HG02840 (cell line): Measurements from ENCODE around the gene ARHGAP44.

Source experiments
- ATAC-seq: cut with Tn5 transposase; IDR thresholded peaks from one replicate; pipeline ENCODE4 v1.9.1; 2021; ENCODE audit warnings: mild to moderate bottlenecking, moderate library complexity, moderate number of reproducible peaks; ENCODE audit not compliant: unreplicated experiment, low FRiP score

The ARHGAP44 gene

DNA sequence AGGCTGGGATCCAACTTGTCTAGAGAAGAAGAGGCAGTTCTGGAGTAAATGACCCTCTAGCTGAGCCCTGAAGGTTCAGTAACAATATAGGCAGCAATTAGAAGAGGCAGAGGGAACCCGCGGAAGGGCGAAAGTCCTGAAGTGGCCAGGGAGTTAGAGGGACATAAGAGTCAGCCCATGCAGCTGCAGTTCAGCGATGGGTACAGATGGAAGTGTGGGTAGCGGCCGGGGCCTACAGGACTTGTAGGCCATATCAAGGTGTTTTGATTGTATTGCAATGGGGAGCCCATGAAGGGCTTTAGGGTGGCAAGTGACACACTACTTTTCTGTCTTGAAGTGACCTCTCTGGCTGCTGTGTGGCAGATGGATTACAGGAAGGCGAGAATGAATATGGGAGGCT lies 225.5 kb downstream of the ARHGAP44 start:
- no peak for ATAC-seq

DNA sequence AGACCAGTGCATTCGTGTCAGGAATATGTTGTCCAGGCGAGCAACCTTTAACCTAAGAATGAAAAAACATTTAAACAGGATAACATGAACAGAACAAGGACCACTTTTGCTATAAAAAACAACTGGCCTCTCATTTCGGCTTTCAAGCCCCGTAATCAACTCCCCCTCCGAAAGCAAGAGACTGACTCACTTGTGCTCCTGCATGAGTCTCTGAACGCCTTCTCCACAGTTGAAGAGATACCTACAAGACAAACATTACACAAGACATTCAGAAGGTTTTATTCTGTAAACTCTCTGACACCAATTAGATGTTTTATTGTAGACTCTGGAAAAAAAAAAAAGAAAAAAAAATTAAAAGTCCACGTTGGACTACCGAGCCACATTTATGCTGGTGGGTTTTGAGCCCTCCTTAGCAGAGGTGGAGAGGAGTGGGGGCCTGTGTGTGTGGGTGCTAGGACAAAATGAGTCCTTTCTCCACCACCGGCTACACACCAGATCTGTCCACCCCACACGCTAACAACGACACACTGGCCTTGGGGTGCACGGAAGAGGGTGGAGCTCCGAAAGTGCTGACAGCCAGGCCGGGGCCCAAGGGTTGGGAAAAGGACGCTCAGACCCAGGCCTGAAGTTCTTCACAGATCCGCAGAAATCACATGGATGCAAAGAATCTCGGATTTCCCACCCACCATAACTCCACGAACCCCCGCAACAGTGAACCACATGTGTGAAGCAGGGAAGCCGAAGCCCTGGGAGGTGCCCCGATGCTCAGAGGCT lies 227.8 kb downstream of the ARHGAP44 start:
- peak; percentile 6 for ATAC-seq

DNA sequence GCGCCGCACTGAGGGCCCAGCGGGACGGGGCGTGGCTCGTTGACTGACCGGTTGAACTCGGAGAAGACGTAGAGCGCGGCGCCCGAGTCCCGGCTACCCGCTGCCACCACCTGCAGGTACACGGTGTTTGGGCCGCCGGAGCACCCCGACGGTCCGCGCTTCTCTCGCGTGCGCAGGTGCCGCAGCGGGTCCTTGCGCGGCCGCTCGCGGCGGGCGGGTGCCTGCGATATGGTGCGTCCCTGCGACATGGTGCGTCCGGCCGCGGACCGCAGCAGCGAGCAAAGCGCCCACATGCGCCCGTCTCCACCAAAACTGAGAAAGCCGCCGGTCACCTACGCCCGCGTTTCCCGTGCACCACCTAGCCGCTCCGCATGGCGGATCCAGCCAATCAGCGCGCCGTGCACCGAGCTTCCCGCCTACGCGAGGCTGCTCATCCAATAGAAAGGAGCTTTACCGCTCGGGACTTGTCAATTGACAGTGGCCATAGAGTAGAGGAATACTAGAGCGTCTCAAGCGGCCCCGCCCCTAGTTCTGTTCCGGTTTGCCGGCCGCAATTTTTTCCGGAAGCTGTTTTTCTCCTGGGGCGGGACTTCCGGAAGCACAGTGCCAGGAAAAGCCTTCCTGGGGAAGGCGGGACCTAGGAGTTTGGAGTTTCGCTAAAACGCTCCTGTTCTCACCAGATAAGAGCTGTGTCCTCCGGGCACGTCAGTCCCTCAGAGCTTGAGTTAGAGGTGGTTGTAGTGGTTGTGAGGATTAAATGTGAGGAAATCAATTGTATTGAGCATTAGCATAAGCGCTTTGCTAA lies 228.6 kb downstream of the ARHGAP44 start, which contains the start of gene ELAC2:
Gene ELAC2, minus strand, starts transcription at position 373 of the 805 bp plus-strand sequence. Its CDS starts 80 bp downstream, at position 293.
- peak; percentile 100 for ATAC-seq

DNA sequence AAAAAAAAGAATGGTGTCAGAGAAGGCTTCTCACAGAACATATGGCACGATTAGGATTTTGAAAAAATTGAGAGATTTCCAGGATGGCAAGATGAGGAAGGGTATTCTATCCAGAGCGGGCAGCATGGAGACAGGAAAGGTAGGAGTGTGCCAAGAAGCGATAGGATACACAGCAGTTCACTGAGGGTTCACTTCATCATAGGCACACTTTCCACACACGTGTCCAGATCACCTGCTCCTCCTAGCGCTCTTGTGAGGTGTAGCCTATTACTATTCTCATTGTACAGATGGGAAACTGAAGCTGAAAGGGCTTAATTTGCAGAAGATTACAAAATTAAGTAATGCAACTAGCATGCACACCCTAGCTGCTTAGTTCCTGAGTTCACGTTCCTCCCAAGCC lies 234.7 kb downstream of the ARHGAP44 start:
- no peak for ATAC-seq

DNA sequence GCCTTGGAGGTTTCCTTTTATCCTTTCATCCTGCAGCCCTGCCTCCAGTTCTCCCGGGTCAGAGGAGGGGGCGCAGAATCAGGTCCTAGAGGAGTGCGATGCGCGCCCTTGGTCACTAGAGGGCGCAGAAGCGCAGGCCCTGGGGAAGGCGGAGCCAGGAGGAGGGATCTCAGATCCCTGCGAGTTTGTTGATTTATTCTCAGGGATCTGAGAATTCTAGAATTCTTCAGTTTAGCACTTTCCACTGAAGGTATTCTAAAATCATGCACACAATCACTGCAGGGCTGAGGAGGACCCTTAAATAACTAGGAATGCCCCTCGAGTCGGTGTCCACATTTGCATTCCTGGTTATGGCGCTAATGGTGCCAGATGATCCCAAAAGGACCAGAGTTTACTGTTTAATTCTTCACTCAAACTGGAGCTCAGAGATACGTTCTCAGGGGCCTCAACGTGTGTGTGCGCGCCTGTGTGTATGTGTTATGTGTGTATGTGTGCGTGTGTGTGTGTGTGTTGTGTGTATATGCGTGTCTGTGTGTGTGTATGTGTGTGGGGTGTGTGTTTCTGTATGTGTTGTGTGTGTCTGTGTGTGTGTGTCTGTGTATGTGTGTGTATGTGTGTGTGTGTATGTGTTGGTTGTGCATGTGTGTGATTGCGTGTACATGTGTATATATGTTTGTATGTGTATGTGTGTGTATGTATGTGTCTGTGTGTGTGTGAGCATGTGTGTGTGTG lies 235.4 kb downstream of the ARHGAP44 start:
- peak; percentile 85 for ATAC-seq

DNA sequence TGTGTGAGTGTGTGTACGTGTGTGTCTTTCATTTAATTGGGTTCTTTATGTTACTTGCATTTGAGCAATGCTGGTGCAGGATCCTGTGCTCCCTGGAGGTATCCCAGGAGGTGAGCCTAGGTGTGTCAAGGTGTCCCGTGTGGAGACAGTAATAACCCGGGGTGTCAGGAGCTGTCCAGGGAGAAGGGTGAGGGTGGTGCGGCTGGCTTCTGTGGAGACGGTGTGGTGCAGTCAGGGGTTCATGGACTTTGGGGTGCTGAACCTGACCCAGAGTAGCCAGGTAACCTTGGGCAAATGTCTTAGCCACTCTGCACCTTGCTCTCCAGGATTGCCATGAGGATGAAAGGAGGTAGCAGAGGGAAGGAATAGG lies 235.9 kb downstream of the ARHGAP44 start:
- ATAC-seq = no peak

DNA sequence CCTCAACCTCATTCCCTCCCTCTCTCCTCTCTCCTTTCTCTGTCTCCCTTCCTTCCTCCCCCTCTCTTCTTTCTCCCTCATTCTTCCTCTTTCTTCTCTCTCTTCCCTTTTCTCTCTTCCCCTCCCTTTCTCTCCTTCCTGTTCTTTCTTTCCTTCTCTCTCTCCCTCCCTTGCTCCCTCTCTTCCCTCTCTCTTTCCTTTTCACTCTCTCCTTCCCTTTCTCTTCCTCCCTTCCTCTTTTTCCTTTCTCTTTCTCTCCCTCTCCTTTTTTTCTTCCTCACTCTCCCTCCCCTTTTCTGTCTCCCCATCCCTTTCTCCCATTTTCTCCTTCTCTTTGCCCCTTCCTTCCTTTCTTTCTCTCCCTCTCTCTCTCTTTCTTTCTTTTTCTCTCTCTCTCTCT lies 236.4 kb downstream of the ARHGAP44 start:
- no peak for ATAC-seq

DNA sequence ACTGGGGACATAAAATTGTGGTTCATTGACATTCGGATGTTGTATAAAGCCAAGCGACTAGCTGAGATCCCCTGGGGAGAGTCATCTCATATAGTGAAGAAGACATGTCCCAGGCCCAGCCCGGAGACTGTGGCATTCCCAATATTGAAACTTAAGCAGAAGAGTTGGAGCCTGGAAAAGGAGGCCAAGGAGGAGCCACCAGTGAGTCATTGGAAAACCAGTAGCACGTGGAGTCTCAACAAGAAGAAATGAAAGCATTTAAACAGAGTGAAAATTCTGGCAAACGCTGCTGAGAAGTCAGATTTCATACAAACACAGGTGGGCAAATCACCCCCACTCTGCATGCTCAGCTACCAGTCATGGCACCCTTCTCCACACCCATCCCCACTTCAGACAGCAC lies 237.9 kb downstream of the ARHGAP44 start:
- no peak for ATAC-seq

DNA sequence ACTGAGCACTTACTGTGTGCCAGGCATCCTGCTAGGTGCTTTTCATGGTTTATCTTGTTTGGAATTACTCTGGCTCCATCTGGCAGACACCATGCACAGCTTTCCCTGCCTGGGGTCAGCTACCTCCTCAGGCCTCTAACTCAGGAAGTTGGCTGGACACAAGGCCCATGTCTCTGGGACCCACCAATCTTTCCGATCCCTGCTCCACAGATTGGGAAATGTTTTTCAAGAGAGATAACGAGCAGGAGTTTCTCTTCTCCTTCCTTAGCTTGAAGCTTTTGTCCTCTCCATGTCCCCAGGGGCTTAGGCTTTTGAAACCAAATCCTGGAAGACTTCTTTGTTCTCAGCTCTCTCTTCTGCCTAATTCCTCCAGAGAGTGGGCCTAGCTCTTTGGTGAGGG lies 240.0 kb downstream of the ARHGAP44 start:
- ATAC-seq = no peak

DNA sequence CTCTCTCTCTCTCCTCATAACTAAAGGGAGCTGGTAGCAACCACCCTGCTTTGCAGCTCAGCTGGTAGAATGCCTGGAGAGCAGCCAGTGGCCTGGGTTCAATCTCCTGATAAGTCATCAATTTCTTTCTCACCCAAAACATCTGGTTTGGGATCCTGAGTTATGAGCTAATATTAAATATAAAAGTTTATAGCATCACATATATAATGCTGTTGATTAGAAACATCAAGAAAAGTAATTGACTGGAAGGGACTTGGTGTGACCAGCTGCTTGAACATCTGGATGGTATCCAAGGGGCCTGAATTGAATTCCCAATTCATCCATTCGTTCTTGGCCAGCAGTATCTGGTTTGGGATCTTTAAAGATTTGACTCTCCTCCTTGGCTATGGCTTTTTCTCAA lies 240.8 kb downstream of the ARHGAP44 start:
- ATAC-seq = no peak

DNA sequence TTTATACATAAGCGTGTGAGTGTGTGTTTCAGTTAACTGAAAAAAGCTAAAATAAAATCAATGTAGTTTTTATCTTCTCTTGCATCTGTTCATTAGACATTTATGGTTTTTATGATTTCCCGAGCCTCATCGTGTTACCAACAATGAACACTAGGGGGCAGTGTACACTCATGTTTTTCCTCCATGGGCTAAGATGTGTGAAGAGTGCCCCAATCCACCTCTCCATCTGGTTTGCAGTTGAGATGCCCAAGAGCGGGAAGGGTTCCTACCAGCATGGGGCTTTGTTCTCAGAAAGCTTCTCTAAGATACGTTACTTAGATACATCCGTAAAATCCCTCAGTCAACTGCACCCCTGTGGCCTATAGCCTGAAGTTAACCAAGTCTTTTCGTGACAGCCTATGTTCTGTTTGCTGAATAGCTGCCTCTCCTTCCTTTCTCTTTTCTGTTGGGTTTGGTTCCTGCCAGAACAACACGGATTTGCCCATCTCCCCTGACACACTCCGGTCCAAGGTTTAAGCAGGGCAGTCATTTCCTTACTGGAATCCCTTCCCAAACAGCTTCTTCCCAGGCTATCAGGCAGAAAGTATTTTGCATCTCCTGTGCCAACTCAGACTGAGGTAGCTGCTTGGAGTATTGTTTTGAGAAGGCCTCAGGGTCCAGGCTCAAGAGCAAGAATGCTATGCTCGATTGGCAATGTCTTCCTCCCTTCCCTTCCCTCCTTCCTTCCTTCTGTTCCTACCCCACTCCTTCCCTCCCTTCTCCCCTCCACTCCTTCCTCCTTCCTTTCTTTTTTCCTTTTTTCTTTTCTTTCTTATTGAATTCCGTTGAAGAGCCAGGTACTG lies 241.4 kb downstream of the ARHGAP44 start:
- ATAC-seq = no peak

DNA sequence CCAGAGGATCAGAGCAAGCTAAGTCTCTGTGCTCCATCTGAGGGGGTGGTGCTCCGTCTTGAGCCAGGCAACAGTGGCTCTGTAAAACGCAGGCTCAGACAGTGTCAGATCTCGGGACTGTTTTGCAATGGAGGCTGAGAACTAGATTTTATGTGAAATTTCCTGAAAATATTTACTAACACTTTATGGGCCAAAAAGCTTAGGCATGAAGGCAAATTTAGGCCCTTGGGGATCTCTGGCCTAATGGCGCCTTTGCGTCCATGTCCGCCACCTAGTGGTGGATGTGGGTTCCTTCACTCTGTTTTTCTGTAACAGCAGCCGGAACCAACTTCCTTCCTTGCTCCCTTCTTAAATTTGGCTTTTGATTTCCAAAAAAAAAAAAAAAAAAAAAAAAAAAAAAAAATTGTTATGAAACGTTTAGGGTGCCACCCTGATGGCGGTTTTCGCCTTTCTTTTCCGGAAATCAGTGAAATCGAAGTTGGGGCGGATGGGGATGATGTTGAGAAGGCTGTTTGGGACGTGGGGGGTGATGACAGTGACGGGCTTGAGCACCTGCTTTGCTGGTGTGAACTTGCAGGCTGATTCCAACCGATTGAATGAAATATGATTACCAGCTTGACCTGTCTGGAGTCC lies 242.5 kb downstream of the ARHGAP44 start:
- ATAC-seq = peak; percentile 85

DNA sequence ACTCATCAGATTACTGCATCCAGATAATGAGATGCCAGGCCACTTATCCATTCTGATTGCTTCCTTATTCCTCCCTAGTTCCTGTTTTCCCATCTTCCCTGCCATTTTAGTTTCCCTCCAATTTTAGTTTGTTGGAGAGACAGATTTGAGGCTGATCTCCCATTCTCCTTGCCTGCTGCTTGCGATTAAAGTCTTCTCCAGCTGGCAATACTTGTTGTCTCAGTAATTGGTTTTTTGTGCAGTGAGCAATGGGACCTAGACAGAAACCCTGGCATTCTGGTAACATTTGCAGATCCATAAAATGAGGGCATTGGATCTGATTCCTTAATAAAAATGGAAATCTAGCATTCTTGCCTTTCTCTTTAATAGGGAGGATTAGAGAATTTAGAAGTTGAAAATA lies 246.1 kb downstream of the ARHGAP44 start:
- no peak for ATAC-seq

DNA sequence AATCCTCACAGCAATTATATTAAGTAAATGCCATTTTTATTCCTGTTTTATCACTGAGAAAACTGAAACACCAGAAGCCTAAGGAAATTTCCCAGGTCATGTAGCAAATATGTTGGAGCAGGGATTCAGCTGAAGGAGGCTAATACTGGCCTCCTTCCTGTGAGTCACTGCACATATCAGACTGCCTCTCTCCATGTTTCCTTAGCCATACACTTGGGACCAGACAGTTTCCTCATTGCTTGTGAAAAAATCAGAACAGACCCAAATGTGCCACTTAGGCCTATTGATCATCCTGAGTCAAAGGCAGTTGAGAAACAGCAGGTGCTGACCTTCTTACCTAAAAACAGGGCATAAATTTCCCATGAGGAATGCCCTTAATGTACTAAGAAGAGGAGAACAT lies 247.5 kb downstream of the ARHGAP44 start:
- ATAC-seq = no peak

DNA sequence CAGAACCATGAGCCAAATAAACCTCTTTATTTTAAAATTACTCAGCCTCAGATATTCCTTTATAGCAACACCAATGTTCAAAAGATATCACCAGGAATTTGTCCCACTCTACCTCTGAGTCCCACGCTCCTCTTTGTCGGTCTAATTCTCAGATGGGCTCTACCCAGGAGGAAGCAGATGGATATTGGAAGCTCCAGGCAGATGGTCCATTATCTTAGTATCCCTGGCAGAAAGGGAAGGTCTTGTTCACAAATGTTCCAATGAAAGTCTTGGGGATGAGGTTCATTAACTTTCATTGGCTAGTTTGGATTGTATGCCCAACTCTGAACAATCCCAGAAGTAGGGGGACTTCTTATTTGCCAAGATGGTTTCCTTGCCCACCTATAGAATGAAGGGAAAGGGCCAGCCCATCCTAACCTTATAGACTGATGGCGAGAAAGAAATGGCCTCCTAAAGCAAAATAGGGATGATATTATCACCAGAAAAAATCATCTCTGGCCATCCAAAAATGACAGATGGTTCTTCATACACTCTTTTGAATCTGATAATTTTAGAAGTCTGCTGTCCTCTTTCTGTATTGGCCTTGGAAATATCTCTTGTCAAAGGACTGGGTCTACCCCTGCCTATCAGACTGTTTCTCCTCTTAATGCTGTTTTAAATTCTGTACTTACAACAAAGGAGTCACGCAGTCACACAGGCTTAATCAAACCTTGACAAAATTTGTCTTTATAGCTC lies 249.8 kb downstream of the ARHGAP44 start:
- no peak for ATAC-seq
